Neural cell (in vitro differentiated cells): ENCODE results near the gene GRM1. TPM values are rescaled to one million over a fixed set of nuclear protein-coding genes. Genes with fewer than 3 reads are reported as not detected.

ENCODE experiments used
- H2AFZ ChIP-seq: fragments of 200-600, 300-800 bp; sonication (generic), shearing (Covaris generic); 2 replicates; pipeline ENCODE4 v1.6.0; 2014; ENCODE audit warnings: low read depth, mild to moderate bottlenecking, antibody characterized with exemption, low read length, moderate library complexity
- H3F3A ChIP-seq: fragments of 200-600 bp; shearing (Covaris generic); 2 replicates; pipeline ENCODE4 v1.6.1; 2016; ENCODE audit warnings: mild to moderate bottlenecking, moderate library complexity, mixed read lengths, antibody characterized with exemption, low read length; ENCODE audit not compliant: insufficient read depth, poor library complexity, severe bottlenecking
- H3K27ac ChIP-seq: fragments of 200-600, 300-800 bp; sonication (generic), shearing (Covaris generic); 2 replicates; pipeline ENCODE4 v1.5.1; 2014; ENCODE audit warnings: mild to moderate bottlenecking, low read length, moderate library complexity
- H3K27me3 ChIP-seq: fragments of 300-800, 200-600 bp; sonication (generic), shearing (Covaris generic); 2 replicates; pipeline ENCODE4 v1.6.0; 2014; ENCODE audit warnings: mild to moderate bottlenecking, low read depth, low read length, moderate library complexity; ENCODE audit not compliant: insufficient read depth
- H3K36me3 ChIP-seq: fragments of 300-800, 200-600 bp; sonication (generic), shearing (Covaris generic); 2 replicates; pipeline ENCODE4 v1.5.1; 2014; ENCODE audit warnings: mild to moderate bottlenecking, antibody characterized with exemption, low read length, moderate library complexity; ENCODE audit not compliant: insufficient read depth
- H3K4me2 ChIP-seq: fragments of 300-800, 200-600 bp; sonication (generic), shearing (Covaris generic); 2 replicates; pipeline ENCODE4 v1.6.0; 2014; ENCODE audit warnings: mild to moderate bottlenecking, low read length
- H3K4me3 ChIP-seq: fragments of 300-800, 200-600 bp; sonication (generic), shearing (Covaris generic); 2 replicates; pipeline ENCODE4 v1.5.1; 2014; ENCODE audit warnings: mild to moderate bottlenecking, low read length, moderate library complexity
- H3K79me2 ChIP-seq: fragments of 200-600 bp; shearing (Covaris generic); replicated peaks from 2 replicates; pipeline ENCODE4 v1.6.0; 2014; ENCODE audit warnings: mild to moderate bottlenecking, low read length, moderate library complexity; ENCODE audit not compliant: insufficient read depth
- H3K9ac ChIP-seq: fragments of 300-800, 200-600 bp; sonication (generic), shearing (Covaris generic); 2 replicates; pipeline ENCODE4 v1.6.1; 2016; ENCODE audit warnings: mild to moderate bottlenecking, low read length, mixed read lengths
- H3K9me2 ChIP-seq: fragments of 200-600 bp; shearing (Covaris generic); 2 replicates; pipeline ENCODE4 v1.6.1; 2016; ENCODE audit warnings: mild to moderate bottlenecking, low read length, mixed read lengths; ENCODE audit not compliant: insufficient read depth
- H3K9me3 ChIP-seq: fragments of 200-600, 300-800 bp; sonication (generic), shearing (Covaris generic); 2 replicates; pipeline ENCODE4 v1.6.1; 2016; ENCODE audit warnings: mild to moderate bottlenecking, mixed run types, low read length, moderate library complexity, mixed read lengths
- H4K20me1 ChIP-seq: fragments of 200-600 bp; shearing (Covaris generic); 2 replicates; pipeline ENCODE4 v1.6.1; 2016; ENCODE audit warnings: mild to moderate bottlenecking, mixed run types; ENCODE audit not compliant: insufficient read depth
- EP300 ChIP-seq: fragments of 450-650 bp; conservative IDR thresholded peaks from 2 replicates; pipeline ENCODE4 v1.6.1; 2014; ENCODE audit warnings: antibody characterized with exemption, mild to moderate bottlenecking, moderate library complexity; ENCODE audit not compliant: poor library complexity, severe bottlenecking
- EZH2 ChIP-seq: fragments of 200-600, 300-800 bp; shearing (Covaris generic), sonication (generic); IDR thresholded peaks from 2 replicates; pipeline ENCODE4 v1.6.1; 2014; ENCODE audit warnings: antibody characterized with exemption, low read length, borderline replicate concordance, mild to moderate bottlenecking; ENCODE audit not compliant: insufficient read depth, poor library complexity, severe bottlenecking
- MXI1 ChIP-seq: fragments of 450-650 bp; conservative IDR thresholded peaks from 2 replicates; pipeline ENCODE4 v1.6.1; 2014; ENCODE audit warnings: antibody characterized with exemption, mild to moderate bottlenecking; ENCODE audit not compliant: poor library complexity, severe bottlenecking
- POLR2AphosphoS5 ChIP-seq: IDR thresholded peaks from 2 replicates; pipeline ENCODE4 v1.6.1; 2012
- RAD21 ChIP-seq: fragments of 450-650 bp; conservative IDR thresholded peaks from 2 replicates; pipeline ENCODE4 v1.6.1; 2014; ENCODE audit warnings: antibody characterized with exemption, mild to moderate bottlenecking, moderate library complexity
- REST ChIP-seq: IDR thresholded peaks from 2 replicates; pipeline ENCODE4 v1.6.1; 2012; ENCODE audit warnings: borderline replicate concordance
- SMC3 ChIP-seq: fragments of 450-650 bp; conservative IDR thresholded peaks from 2 replicates; pipeline ENCODE4 v1.6.1; 2014; ENCODE audit warnings: antibody characterized with exemption, mild to moderate bottlenecking, moderate library complexity; ENCODE audit not compliant: poor library complexity
- TAF1 ChIP-seq: IDR thresholded peaks from 2 replicates; pipeline ENCODE4 v1.6.1; 2012; ENCODE audit warnings: low read depth
- polyA plus RNA-seq: library from polyadenylated mRNA; depleted of rRNA; stranded (reverse); fragments of >200 nt; gene quantifications from 2 replicates; pipeline ENCODE4 v1.2.3, GENCODE V29; 2014
- TF ChIP-seq, protein P1 (sequence below): fragments of 450-650 bp; IDR thresholded peaks from 2 replicates; pipeline ENCODE4 v1.5.1; 2014; ENCODE audit warnings: antibody characterized with exemption, mild to moderate bottlenecking, moderate library complexity; ENCODE audit not compliant: poor library complexity, severe bottlenecking

The GRM1 gene
- polyA plus RNA-seq, 1 donor from 2014 or later = 2.9 TPM

DNA sequence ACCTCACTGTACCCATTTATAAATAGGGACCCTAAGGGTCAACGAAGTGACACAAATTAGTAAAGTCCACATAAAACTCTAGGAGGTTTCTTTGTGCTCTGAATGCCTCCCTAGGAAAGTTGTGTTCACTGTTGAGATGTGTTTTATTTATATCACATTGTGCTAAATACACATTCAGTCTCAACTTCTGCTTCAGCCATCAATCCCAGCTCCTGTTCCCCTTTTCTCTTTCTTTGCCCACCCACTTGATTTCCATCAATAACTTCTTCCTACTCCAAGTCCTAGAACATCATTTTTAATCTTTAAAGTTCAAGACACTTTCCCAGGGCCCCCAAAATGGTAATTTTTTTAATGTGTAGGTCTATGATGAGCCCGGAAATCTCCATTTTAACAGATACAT lies 306.5 kb downstream of the GRM1 start:
- H2AFZ ChIP-seq = no peak overlapping the region
- no peak overlapping the region for H3K4me2 ChIP-seq
- no peak overlapping the region for H3K9ac ChIP-seq
- H3K9me3 ChIP-seq = no peaks in the 10 kb centered on the region
- H3F3A ChIP-seq = no peaks in the 10 kb centered on the region
- H4K20me1 ChIP-seq = no peaks in the 10 kb centered on the region
- no peaks in the 10 kb centered on the region for H3K27me3 ChIP-seq
- H3K79me2 ChIP-seq = no peaks in the 10 kb centered on the region
- H3K27ac ChIP-seq = no peak overlapping the region
- no peaks in the 10 kb centered on the region for H3K36me3 ChIP-seq
- no peaks in the 10 kb centered on the region for H3K9me2 ChIP-seq
- TF ChIP-seq MXI1 = no peak
- TF ChIP-seq REST = no peak
- TF ChIP-seq EP300 = no peak
- TF ChIP-seq TAF1 = no peak
- no peak overlapping the region for H3K4me3 ChIP-seq

DNA sequence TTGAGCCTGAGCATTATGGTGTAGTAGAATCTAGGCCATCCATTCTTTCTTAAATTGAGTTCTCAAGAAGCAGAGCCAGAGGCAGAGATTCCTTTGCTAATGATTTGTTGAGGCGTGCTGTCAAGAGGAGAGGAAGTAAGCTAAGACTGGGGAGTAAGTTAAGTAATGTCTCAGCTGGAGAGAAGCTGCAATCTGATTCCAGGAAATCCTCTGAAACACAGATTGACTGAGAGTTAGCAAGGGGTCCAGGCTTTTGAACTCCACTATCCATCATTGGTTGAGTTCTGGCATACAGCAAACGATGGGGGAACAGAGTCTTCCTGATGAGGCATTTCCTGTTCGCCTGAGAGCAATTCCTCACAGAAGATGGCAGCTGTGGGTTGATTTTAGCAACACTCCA lies 307.3 kb downstream of the GRM1 start:
- Histone ChIP-seq H3K9me3 (no peaks in the 10 kb centered on the region), H3K79me2 (no peaks in the 10 kb centered on the region), H3K27ac (no peak overlapping the region), H3K36me3 (no peaks in the 10 kb centered on the region), H3K9ac (no peak overlapping the region), H3K4me2 (no peak overlapping the region), H3K27me3 (no peaks in the 10 kb centered on the region), H4K20me1 (no peaks in the 10 kb centered on the region), H3K9me2 (no peaks in the 10 kb centered on the region), H2AFZ (no peak overlapping the region), H3F3A (no peaks in the 10 kb centered on the region), H3K4me3 (no peak overlapping the region)
- no peak for TF ChIP-seq TAF1
- TF ChIP-seq EP300 = no peak
- no peak for TF ChIP-seq RAD21
- TF ChIP-seq POLR2AphosphoS5 = no peak
- no peak for TF ChIP-seq MXI1
- no peak for TF ChIP-seq SMC3
- TF ChIP-seq, protein P1, sequence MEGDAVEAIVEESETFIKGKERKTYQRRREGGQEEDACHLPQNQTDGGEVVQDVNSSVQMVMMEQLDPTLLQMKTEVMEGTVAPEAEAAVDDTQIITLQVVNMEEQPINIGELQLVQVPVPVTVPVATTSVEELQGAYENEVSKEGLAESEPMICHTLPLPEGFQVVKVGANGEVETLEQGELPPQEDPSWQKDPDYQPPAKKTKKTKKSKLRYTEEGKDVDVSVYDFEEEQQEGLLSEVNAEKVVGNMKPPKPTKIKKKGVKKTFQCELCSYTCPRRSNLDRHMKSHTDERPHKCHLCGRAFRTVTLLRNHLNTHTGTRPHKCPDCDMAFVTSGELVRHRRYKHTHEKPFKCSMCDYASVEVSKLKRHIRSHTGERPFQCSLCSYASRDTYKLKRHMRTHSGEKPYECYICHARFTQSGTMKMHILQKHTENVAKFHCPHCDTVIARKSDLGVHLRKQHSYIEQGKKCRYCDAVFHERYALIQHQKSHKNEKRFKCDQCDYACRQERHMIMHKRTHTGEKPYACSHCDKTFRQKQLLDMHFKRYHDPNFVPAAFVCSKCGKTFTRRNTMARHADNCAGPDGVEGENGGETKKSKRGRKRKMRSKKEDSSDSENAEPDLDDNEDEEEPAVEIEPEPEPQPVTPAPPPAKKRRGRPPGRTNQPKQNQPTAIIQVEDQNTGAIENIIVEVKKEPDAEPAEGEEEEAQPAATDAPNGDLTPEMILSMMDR = no peak
- TF ChIP-seq EZH2 = no peak
- TF ChIP-seq REST = no peak
